HG03045 (cell line): ENCODE data around the gene ERFL.
A peak's percentile ranks its signal among the peaks of the same experiment; 100 is the strongest.
"Not testable (repeated sequence)": the region's sequence is repeated elsewhere in the genome, so short reads cannot be mapped to it uniquely, and the experiment has no call there.

ENCODE experiments used
- ATAC-seq: cut with Tn5 transposase; IDR thresholded peaks from one replicate; pipeline ENCODE4 v1.9.1; 2021; ENCODE audit warnings: mild to moderate bottlenecking, moderate library complexity; ENCODE audit not compliant: unreplicated experiment

ERFL gene

GRCh38 chr19:41944336-41944735 lies 16.1 kb upstream of the ERFL start:
- ATAC-seq: no peak

GRCh38 chr19:41941410-41942202 lies 13.4 kb upstream of the ERFL start:
- ATAC-seq: no peak

GRCh38 chr19:41940731-41941409 lies 12.6 kb upstream of the ERFL start:
- ATAC-seq: no peak

- ATAC-seq: no peak
These were observed 11.8 kb upstream of the ERFL start for GRCh38 chr19:41939861-41940730.

GRCh38 chr19:41939209-41939608 lies 11.0 kb upstream of the ERFL start:
- not testable (repeated sequence) for ATAC-seq

- ATAC-seq: no peak
These were observed 9.5 kb upstream of the ERFL start for GRCh38 chr19:41937525-41938468.

- ATAC-seq: no peak
These were observed 8.7 kb upstream of the ERFL start for GRCh38 chr19:41936961-41937360.

GRCh38 chr19:41936416-41936850 lies 8.2 kb upstream of the ERFL start:
- ATAC-seq: no peak

GRCh38 chr19:41935760-41936415 lies 7.6 kb upstream of the ERFL start:
- no peak for ATAC-seq

- peak; percentile 48 for ATAC-seq
These were observed 6.7 kb upstream of the ERFL start for GRCh38 chr19:41934849-41935374.

- no peak for ATAC-seq
These were observed 5.6 kb upstream of the ERFL start for GRCh38 chr19:41933693-41934426.

- no peak for ATAC-seq
These were observed 4.6 kb upstream of the ERFL start for GRCh38 chr19:41932720-41933332.

- no peak for ATAC-seq
These were observed 4.0 kb upstream of the ERFL start for GRCh38 chr19:41932259-41932719.

- ATAC-seq: no peak
These were observed 2.8 kb upstream of the ERFL start for GRCh38 chr19:41930926-41931592.

GRCh38 chr19:41930322-41930722 lies 2.1 kb upstream of the ERFL start:
- no peak for ATAC-seq

- no peak for ATAC-seq
These were observed 1.4 kb upstream of the ERFL start for GRCh38 chr19:41929536-41930071.

- no peak for ATAC-seq
These were observed 696 bp upstream of the ERFL start for GRCh38 chr19:41928754-41929535.
